Glomerular endothelial cell (primary cell): Measurements from ENCODE around the gene ABLIM1. TPM values are rescaled to one million over a fixed set of nuclear protein-coding genes. Genes with fewer than 3 reads are reported as not detected.

ENCODE experiments used
- DNase-seq: peaks from one replicate; pipeline ENCODE4 v3.0.0-alpha.2; 2011; ENCODE audit warnings: low read depth, low spot score; ENCODE audit errors: extremely low read depth
- total RNA-seq: library from RNA; depleted of rRNA; stranded (reverse); fragments of >200 nt; gene quantifications from 2 replicates; pipeline ENCODE4 v1.2.3, GENCODE V29; 2015

Gene ABLIM1
- total RNA-seq, 1 donor from 2014 or later: 87.4 TPM

DNA sequence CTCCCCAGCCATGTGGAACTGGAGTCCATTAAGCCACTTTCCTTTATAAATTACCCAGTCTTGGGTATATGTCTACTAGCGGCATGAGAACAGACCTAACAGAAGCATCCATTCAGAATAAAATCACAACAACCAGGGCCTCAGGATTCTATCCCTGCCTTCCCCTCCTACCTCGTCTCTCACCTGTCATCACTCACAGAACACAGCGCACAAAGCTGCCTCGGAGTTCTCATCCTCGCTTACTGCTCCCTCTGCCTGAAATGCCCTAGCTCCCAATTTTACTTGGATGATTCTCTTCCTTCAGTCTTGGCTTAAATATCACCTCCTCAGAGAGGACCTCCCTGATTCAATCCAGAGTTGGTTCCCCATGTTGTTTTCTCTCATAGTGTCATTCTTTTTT lies 183.1 kb downstream of the ABLIM1 start:
- no peak for DNase-seq

DNA sequence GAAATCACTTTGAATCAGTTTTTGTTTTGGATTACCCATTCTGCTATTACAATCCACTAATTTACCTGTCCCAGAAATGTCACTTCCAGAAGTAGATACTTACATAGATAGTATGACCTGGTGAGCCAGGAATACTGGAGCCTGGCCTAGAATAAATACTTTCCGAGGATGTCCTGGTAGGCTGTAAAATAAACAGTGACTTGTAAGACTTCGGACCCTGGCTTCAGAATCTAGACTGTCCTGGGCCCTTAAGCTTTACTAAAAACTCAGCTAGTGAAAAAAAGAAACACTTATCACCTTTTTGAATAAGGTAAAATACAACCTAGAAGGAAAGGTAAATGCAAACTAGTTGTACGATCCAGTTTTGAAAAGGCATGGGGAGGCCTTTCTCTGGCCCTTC lies 184.3 kb downstream of the ABLIM1 start:
- no peak for DNase-seq

DNA sequence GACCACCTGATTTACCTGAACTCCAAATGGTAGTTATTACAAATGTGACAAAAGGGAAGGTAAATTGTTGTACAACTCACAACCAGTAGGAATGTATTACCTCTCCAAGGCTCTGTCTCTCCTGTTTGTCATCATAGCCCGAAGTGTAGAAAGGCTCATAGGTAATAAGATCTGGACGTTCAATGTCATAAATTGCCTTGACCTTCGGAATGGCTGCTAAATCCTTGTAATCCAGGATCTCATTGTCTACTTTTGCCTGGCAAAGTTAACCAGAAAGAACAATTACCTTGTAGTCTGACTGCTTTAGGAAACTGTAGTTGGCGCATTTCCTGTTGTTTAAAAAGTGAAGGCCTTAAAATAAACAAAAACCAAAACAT lies 185.2 kb downstream of the ABLIM1 start:
- no peak for DNase-seq

DNA sequence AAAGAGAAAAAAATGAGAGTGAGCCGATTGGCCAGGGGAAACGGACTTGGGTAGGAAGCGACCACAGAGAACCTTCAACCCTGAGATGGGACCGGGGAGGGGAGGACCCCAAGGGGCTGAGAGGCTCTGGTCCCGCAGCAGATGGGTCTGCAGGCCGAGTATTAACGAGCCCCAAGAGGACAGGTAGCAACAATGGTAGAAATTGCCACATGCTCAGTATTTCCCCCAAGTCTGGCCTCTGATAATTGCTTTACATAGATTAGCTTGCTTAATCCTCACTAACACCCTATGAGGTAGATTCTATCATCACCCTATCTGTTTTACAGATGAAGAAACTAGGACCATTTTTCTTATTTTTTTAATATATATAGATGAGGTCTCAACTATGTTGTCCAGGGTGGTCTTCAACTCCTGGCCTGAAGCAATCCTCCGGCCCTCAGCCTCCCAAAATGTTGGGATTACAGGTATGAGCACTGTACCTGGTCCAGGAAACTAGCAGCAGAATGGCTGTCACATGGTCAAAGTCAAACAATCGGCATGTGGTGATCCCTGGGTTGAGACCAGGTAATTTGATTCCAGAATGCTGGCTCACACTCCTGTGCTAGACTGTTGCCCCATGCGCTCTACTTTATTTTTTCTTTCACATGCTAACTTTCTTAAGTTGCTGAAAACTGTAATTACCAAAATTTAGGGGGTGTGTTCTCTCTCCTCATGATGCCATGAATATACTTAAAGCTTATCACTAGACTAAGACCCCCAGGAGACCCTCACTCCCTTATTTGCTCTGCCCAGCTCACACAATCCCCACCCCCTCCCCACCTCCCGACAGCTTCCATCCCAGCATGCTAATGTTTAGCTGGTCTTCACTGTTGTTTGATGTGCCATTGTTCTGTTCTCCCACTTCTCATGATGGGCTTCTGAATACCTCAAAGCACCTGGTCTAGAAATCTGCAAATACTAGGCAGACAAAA lies 185.9 kb downstream of the ABLIM1 start:
- no peak for DNase-seq

DNA sequence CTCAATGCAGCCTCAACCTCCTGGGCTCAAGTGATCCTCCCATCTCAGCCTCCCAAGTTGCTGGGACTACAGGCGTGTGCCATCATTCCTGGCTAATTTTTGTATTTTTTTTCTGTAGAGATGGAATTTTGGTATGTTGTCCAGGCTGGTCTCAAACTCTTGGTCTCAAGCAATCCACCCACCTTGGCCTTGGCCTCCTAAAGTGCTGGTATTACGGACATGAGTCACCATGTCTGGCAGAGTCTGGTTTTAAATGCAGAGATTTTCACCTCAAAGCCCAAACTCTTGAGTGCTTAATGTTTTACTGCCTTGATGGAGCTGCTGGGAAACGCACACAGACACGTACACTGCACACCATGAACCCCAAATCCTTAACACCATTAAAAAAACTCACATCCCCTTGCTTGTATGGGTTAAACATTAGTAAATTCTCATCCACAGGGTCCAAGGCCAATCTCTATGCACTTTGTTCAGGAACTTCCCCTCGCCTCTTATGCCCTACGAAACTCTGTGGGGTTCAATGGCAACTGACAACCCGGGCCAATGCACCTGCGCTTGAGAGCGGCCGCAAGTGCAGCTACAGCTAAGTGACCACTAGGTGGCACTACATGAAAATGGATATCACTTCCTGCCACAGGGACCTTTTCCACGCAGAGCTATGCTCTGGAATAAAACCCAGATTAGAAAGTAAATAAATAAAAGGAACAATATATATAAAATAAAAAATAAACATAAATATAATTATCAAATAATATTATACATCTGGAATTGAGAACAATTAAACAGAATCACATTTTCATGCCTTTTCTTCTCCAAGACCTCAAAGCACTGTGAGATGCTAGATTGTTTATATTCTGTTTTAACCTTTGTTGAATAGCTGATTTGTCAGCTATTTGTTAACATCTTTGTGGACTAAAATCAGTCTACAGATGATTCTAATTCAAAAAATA lies 186.8 kb downstream of the ABLIM1 start:
- DNase-seq: no peak

DNA sequence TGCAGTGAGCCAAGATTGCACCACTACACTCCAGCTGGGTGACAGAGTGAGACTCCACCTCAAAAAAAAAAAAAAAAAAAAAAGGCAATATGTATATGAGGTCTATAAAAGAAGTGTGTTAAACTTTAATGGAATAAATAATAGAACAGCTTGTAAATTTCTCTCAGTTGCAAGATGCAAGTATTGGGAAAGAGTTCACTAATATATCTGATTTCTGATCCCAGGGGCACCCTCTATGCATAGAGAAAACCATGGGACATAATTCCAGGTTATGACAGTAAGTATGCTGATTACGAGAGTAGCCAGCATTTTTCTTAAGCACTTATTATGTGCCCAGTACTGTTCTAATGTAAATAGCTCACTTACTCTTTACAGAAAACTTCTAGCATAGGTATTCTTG lies 187.7 kb downstream of the ABLIM1 start:
- no peak for DNase-seq

DNA sequence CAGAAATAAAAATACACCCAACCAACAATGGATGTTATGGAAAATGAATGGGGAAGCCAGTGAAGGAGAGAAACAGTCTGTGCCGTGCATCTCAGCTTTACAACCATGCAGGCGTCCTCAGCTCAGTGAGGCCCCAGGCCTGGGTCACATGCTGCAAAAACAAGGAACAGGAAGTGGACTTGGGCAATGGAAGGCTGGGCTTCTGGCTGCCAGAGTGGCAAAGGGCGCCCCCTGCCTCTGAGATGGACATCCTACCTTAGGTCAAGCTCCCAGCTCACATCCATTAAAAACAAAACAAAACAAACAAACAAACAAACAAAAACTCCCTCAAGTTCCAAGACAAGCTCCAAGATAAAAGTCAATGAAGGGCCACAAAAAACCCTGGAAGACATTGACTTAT lies 199.1 kb downstream of the ABLIM1 start:
- no peak for DNase-seq

DNA sequence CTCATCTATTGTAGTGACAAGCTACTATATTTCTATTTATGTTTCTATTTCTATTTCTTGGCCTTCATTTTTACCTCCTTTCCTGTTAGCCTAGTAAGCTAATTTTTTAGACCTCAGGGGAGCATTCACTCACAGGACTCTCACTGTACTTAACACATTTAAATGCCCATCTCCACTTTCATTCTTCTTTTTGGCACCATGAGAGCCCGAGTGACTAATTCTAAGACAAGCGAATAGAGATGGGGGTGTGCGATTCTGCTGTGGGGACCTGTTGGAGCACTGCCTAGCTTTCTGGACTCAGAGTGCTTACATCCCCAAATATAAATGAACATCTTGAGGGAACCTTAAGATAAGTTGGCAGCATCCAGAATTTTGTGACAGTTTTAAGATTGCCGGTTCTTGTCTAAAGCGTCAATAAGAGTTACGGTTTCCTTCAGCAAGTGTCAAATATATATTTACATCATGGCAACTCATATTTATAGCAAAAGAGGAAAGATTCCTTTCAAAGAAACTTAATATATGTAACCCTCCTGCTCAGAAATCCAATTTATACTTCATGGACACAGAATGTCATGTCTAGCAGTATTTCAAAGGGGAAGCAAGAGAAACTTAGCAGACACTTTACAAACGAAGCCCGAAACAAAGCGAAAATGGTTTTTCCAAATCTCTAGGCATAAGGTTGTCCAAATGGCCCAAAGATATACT lies 199.7 kb downstream of the ABLIM1 start:
- DNase-seq: no peak

DNA sequence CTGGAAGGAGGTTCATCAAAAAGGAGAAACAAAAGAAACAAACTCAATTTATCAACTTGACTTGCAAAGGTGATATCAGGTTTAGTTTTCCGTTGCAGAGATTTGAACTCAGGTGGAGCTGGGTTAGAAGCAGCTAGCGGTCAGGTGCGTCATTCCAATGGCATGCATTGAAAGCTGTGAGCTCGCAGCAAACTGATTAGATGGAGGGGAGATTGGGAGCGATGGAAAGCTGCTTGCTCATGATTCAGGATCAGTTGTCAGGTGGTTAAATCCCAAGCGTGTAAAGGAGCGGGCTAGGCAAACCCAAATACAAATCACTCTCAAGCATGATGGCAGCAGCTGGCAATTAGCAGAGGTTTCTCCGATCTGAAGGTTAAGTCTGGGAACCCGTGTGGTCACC lies 204.5 kb downstream of the ABLIM1 start:
- DNase-seq: no peak

DNA sequence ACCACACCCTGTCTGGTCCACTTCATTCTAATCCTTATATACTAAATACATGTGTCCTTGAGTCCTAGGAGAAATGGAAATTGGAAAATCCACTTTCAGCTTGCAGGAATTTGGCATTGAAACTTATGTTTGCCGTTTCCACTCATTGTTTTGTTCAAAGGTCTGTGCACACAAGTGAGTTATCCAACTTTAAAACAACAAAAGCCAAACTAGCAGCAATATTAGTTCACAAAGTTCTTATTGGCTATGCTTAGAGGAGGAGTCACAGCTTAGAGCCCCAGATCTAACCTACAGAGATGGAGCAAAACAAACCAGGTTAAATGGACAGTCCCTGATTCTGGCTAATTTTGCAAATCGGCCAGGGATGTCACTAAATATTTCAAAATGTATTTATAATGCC lies 209.2 kb downstream of the ABLIM1 start:
- DNase-seq: no peak

DNA sequence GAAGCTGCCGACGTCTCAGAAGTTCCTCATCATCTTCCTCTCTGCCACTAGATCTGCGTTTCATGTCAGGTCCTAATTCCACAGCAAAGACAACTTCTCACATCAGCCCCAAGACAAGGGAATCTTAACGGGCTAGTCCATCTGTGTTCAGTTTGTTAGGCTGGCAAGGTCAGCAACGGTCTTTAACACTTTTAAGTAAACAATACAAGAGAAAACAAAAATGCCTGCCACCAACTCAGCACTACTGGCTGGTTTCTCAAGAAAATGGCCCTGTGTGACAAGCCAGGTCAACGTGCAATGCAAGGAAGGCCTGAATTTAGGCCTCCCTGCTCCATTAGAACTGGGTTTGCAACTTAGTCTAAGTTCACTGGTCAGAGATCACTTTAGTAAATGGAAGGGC lies 212.7 kb downstream of the ABLIM1 start:
- no peak for DNase-seq

DNA sequence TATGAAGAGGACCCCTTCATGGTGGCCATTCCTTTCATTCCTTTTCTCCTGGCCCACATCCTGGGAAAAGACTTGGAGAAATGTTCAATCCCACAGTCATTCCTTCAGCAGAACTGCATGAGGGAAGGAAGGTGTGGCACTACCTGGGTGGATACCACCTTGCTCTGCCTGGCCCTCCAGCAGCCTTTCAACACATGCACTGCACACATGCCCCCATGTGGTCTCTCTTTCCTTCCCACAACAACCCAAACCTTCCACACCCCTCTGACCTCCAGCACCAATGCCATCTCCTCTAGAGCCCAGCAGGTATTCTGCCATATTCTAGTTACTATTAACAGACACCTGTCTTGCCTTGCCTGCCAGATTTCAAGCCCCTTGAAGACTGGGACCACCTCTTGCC lies 213.3 kb downstream of the ABLIM1 start:
- DNase-seq: no peak

DNA sequence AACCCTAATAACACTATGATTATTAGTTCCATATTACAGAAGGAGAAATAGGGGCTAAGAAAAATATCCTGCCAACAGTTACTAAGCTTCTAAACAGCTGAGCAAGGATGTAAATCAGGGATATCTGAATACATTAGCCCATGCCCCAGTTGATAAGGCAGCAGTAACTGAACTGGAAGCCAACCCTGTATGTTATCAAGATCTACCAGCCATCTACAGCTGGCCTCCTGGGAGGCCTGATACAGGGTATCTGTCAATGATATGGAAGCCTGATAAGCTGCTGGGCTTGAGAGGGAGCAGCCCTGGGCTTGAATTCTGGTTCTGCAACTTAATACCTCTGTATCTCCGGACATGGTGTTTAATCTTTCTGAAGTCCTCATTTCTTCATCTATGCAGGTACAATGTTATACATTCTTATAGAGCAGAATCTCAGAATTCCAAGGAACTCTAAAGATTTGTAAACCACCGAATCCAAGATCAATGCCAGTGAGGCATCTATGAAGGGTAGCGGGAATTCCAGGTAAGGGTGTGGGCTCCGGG lies 215.9 kb downstream of the ABLIM1 start:
- DNase-seq: no peak

DNA sequence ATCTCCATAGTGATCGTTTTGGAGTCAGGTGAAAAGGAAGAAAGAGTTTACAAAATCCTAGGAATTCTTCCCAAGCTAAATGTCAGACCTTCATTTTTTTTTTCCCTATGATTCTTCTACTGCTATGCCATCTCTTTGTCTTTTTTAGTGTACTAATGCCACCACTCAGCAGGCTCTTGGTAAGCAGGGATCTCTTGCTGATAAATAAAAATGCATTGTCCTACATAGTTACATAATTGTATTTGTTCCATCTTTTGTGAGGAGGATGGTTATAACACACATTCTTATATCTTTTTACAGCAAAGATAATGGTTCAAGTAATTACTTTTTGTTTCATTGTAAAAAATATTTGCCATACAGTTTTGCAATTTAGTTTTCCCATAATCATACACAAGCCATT lies 217.0 kb downstream of the ABLIM1 start:
- DNase-seq: no peak

DNA sequence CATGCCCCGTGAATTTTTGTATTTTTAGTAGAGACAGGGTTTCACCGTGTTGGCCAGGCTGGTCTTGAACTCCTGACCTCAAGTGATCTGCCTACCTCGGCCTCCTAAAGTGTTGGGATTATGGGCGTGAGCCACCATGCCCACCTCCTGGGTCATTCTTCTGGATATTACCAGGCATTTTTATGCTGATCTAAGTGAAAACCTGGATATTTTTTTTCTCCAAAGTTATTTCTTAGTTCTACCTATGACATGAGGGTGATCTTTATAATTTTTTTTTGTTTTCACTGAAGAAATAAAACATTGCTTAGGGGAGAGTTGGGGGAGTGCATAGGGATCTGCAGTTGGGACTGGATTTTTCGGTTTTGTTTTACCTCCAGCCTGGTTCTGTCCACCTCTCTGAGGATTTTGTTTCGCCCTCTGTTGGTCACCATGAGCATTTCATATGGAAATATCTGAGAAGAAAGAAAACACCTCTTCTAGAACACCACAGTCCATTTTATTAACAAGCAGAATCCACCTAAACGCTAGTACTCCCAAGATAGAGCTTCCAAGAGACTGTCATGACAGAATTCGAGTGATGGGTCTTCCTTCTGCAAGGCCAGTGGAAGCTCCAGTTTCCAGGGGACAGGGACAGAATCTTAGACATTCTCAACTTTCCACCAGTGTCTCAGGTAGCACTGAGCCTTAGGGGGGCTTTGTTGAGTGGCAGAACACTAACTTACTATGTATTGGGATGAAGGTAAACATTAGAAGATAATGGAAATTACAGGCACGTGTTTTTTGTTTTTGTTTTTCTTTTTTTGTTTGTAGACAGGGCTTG lies 220.4 kb downstream of the ABLIM1 start:
- no peak for DNase-seq

DNA sequence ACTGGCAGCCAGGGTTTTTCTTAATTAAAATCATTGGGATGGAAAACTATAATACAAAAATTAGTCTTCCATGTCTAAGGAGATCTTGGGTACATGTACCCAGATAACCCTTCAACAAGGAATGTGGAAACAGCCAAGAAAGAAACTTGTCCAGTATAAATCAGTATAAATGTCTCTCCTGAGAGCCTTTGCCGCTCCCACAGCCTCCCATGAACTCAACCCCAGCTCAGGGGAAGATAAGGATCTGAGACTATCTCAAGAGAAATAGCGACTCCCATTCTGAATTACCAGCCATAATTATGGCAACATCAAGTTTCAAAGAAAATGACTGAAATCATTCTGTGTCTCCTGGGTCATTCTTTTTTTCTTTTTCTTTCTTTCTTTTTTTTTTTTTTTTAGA lies 221.1 kb downstream of the ABLIM1 start:
- DNase-seq: no peak

DNA sequence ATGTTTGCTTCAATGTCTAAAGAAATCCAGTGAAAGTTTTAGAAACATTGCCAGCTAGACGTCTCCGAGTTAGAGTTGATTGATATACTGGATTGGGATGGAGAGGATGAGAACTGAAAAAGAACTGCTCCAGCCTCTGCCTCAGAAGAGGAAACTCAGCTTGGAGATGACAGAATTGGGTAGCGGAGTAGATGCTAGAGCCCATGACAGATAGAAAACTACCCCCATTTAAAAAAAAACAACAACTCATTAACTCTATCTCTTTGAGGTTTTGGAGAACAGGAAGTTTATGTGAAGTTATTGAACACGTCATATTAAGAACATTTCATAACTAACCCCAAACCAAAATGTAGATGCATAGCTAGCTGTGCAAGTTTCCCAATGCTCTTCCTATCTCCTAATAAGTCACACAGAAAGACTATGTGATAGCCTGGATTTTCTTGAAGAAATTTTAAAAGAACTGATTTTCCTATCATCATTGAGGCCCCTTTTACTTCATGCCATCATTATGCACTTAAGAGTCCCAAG lies 225.4 kb downstream of the ABLIM1 start:
- no peak for DNase-seq

DNA sequence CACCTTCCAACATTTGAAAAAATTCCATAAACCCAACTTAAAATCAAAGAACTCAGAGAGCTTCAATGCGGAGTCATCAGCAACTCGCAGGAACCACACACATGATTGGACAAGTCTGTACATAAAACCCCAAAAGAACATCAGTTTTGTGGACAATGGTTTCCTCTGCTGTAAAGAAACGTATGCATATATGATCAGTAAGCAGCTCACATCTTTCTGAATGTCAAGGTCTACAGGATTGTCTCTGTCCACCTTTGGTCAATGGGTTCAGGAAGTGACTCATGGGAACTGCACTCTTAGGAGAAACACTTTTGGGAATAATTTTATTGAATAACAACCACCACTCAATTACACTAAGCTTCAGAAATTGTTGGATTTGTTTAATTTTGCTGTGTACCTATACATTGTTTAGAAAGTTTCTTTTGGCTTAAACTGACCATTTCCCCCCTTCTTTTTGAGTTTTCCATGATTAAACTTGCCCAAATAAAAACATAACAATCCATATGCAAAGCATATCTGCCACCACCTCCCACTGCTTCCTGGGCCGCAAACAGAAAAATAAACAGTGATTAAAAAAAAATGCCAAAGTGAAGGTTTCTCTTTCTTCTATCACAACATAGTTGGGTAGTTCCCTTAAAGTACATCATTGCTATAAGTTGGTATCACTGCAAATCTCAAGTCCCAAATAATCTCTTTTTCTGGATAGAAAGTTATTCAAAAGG lies 226.5 kb downstream of the ABLIM1 start:
- no peak for DNase-seq
